Measurements from ENCODE around the gene PIK3CB.

GRCh38 chr3:138761002-138761401 is 73.7 kb downstream of the PIK3CB start:
- TF ChIP-seq BCLAF1 (IDR thresholded peaks at IDR 0.05) (no peak), CTCF (IDR thresholded peaks at IDR 0.05 in 2 of 3, conservative IDR thresholded peaks at IDR 0.05 in 1 of 3; ENCODE audit: control insufficient read depth in 2 of 3, extremely low read depth in 1 of 3, insufficient read depth in 1 of 3, low read depth in 3 of 3, low read length in 3 of 3) (no peak), RAD21 (IDR thresholded peaks at IDR 0.05; ENCODE audit: insufficient read depth, low read depth, low read length) (no peak), DPF2 (IDR thresholded peaks at IDR 0.05) (no peak), ZSCAN29 (IDR thresholded peaks at IDR 0.05) (no peak), ZBTB33 (IDR thresholded peaks at IDR 0.05) (no peak), ZNF592 (IDR thresholded peaks at IDR 0.05) (no peak), RELB (IDR thresholded peaks at IDR 0.05; ENCODE audit: low read depth) (no peak), POLR2AphosphoS5 (IDR thresholded peaks at IDR 0.05; ENCODE audit: low read length) (no peak), SREBF2 (IDR thresholded peaks at IDR 0.05; ENCODE audit: low read length) (no peak), EZH2 (IDR thresholded peaks at IDR 0.05; ENCODE audit: borderline replicate concordance, control insufficient read depth, low read depth, low read length) (no peak), EP300 (IDR thresholded peaks at IDR 0.05; ENCODE audit: borderline replicate concordance in 1 of 2, control insufficient read depth in 1 of 2, low read depth in 2 of 2, low read length in 2 of 2) (no peak), POLR2A (IDR thresholded peaks at IDR 0.05; ENCODE audit: low read depth, low read length) (no peak), CEBPZ (IDR thresholded peaks at IDR 0.05; ENCODE audit: low read depth, low read length) (no peak)
